GM12864 (cell line): Measurements from ENCODE around the gene SLC15A1.

Source experiments
- DNase-seq: peaks from one replicate; pipeline ENCODE4 v3.0.0-alpha.2; 2011; ENCODE audit warnings: low read depth
- H3K4me3 ChIP-seq: 2 replicates; pipeline ENCODE4 v1.5.1; 2011; ENCODE audit warnings: mild to moderate bottlenecking, low read depth, low read length, control low read depth
- CTCF ChIP-seq: IDR thresholded peaks from 2 replicates; pipeline ENCODE4 v1.5.1; 2011; ENCODE audit warnings: low read depth, mild to moderate bottlenecking, moderate library complexity, low read length, control low read depth, inconsistent platforms; ENCODE audit errors: missing control alignments

Gene SLC15A1

DNA sequence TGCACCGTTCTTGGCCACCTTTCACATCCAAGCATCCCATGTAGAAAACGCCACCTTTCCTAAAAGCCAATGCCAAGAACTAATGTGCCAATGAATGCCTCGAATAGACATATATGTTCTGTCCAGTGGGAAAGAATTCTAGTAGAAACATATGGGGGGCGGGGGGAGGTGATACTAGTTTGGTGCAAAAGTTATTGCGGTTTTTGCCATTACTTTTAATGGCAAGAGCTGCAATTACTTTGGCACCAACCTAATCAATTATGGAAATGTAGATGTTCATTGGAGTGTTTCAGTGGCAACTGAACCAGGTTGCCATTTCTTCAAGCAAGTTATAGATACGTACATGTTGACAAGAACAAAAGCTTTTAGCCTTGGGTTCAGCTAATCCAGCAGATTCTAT, 34.6 kb downstream of the SLC15A1 start:
- DNase-seq = no peak
- H3K4me3 ChIP-seq = no peak overlapping the region
- no peak for TF ChIP-seq CTCF

GRCh38 chr13:98717256-98717655, 35.2 kb downstream of the SLC15A1 start:
- no peak for DNase-seq
- TF ChIP-seq CTCF = no peak

GRCh38 chr13:98710521-98710920, 42.0 kb downstream of the SLC15A1 start:
- TF ChIP-seq CTCF = no peak
- no peak overlapping the region for H3K4me3 ChIP-seq
- no peak for DNase-seq

More at GRCh38 chr13:98717256-98717655, 35.2 kb downstream of the SLC15A1 start:
- H3K4me3 ChIP-seq = no peak overlapping the region

- H3K4me3 ChIP-seq = no peak overlapping the region
- peak; percentile 35 for DNase-seq
- no peak for TF ChIP-seq CTCF
These were observed 45.0 kb downstream of the SLC15A1 start for GRCh38 chr13:98707281-98707999.

- DNase-seq = no peak
- no peak for TF ChIP-seq CTCF
- no peak overlapping the region for H3K4me3 ChIP-seq
These were observed 45.9 kb downstream of the SLC15A1 start for GRCh38 chr13:98706446-98707110.

- no peak overlapping the region for H3K4me3 ChIP-seq
- no peak for TF ChIP-seq CTCF
- DNase-seq = no peak
These were observed 54.7 kb downstream of the SLC15A1 start for GRCh38 chr13:98697791-98698190.
